HG02973 (cell line): ENCODE measurements around the gene RUNX3.

ENCODE experiments used
- ATAC-seq: cut with Tn5 transposase; IDR thresholded peaks from one replicate; pipeline ENCODE4 v1.9.1; 2021; ENCODE audit warnings: moderate library complexity; ENCODE audit not compliant: unreplicated experiment

RUNX3 gene

GRCh38 chr1:24888971-24889676 lies 41.0 kb downstream of the RUNX3 start:
- no peak for ATAC-seq

GRCh38 chr1:24888061-24888970 lies 41.8 kb downstream of the RUNX3 start:
- no peak for ATAC-seq

- ATAC-seq = no peak
Measured at GRCh38 chr1:24886241-24886640, 43.8 kb downstream of the RUNX3 start.

GRCh38 chr1:24884751-24885150 lies 45.3 kb downstream of the RUNX3 start:
- no peak for ATAC-seq

GRCh38 chr1:24881034-24881433 lies 49.0 kb downstream of the RUNX3 start:
- ATAC-seq = no peak

- no peak for ATAC-seq
Measured at GRCh38 chr1:24878775-24879742, 51.0 kb downstream of the RUNX3 start.

GRCh38 chr1:24878045-24878444 lies 52.0 kb downstream of the RUNX3 start:
- ATAC-seq = no peak

- ATAC-seq = no peak
Measured at GRCh38 chr1:24875991-24876506, 54.0 kb downstream of the RUNX3 start.

- ATAC-seq = no peak
Measured at GRCh38 chr1:24875257-24875656, 54.8 kb downstream of the RUNX3 start.

- no peak for ATAC-seq
Measured at GRCh38 chr1:24874611-24875234, 55.4 kb downstream of the RUNX3 start.

GRCh38 chr1:24874056-24874455 lies 56.0 kb downstream of the RUNX3 start:
- ATAC-seq = no peak

GRCh38 chr1:24873148-24873547 lies 56.9 kb downstream of the RUNX3 start:
- ATAC-seq = no peak

- no peak for ATAC-seq
Measured at GRCh38 chr1:24872061-24872850, 57.8 kb downstream of the RUNX3 start.

GRCh38 chr1:24871306-24871901 lies 58.7 kb downstream of the RUNX3 start:
- no peak for ATAC-seq

- ATAC-seq = no peak
Measured at GRCh38 chr1:24870551-24871195, 59.4 kb downstream of the RUNX3 start.

- ATAC-seq = no peak
Measured at GRCh38 chr1:24868016-24868875, 61.8 kb downstream of the RUNX3 start.

GRCh38 chr1:24867084-24867870 lies 62.8 kb downstream of the RUNX3 start:
- ATAC-seq = no peak
